Measurements from ENCODE around the gene METTL22.

GRCh38 chr16:8590811-8591210, 30.7 kb upstream of the METTL22 start:
- TF ChIP-seq CTCF (conservative IDR thresholded peaks at IDR 0.05; ENCODE audit: low read length), result no peak
- TF ChIP-seq EZH2phosphoT487 (IDR thresholded peaks at IDR 0.05; ENCODE audit: borderline replicate concordance), result no peak

Measured in Loucy (cell line).